22Rv1 (cell line): ENCODE data around the gene OR4F15.
"Not testable (repeated sequence)": the region's sequence is repeated elsewhere in the genome, so short reads cannot be mapped to it uniquely, and the experiment has no call there.

ENCODE experiments used
- H3K27ac ChIP-seq: fragments of 450-650 bp; 2 replicates; pipeline ENCODE4 v1.5.1; 2017
- ZFX ChIP-seq: fragments of 450-650 bp; IDR thresholded peaks from 2 replicates; pipeline ENCODE4 v1.6.1; 2017; ENCODE audit warnings: antibody characterized with exemption, borderline replicate concordance
- TF ChIP-seq, protein P1 (sequence below): fragments of 450-650 bp; IDR thresholded peaks from 2 replicates; pipeline ENCODE4 v1.5.1; 2017; ENCODE audit warnings: mild to moderate bottlenecking

Gene OR4F15

GRCh38 chr15:101811902-101812301 lies at the start of gene OR4F15:
Gene OR4F15 (plus strand): TSS chr15:101812202. CDS start chr15:101818187, 5,985 bp downstream.
- no peak within 1 kb of the TSS for H3K27ac ChIP-seq
- TF ChIP-seq ZFX, result no peak
- TF ChIP-seq, protein P1, sequence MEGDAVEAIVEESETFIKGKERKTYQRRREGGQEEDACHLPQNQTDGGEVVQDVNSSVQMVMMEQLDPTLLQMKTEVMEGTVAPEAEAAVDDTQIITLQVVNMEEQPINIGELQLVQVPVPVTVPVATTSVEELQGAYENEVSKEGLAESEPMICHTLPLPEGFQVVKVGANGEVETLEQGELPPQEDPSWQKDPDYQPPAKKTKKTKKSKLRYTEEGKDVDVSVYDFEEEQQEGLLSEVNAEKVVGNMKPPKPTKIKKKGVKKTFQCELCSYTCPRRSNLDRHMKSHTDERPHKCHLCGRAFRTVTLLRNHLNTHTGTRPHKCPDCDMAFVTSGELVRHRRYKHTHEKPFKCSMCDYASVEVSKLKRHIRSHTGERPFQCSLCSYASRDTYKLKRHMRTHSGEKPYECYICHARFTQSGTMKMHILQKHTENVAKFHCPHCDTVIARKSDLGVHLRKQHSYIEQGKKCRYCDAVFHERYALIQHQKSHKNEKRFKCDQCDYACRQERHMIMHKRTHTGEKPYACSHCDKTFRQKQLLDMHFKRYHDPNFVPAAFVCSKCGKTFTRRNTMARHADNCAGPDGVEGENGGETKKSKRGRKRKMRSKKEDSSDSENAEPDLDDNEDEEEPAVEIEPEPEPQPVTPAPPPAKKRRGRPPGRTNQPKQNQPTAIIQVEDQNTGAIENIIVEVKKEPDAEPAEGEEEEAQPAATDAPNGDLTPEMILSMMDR, result no peak

GRCh38 chr15:101764669-101765339 lies 47.2 kb upstream of the OR4F15 start:
- H3K27ac ChIP-seq, result not testable (repeated sequence)

- H3K27ac ChIP-seq, result not testable (repeated sequence)
Measured at GRCh38 chr15:101765340-101765671, 46.7 kb upstream of the OR4F15 start.

DNA sequence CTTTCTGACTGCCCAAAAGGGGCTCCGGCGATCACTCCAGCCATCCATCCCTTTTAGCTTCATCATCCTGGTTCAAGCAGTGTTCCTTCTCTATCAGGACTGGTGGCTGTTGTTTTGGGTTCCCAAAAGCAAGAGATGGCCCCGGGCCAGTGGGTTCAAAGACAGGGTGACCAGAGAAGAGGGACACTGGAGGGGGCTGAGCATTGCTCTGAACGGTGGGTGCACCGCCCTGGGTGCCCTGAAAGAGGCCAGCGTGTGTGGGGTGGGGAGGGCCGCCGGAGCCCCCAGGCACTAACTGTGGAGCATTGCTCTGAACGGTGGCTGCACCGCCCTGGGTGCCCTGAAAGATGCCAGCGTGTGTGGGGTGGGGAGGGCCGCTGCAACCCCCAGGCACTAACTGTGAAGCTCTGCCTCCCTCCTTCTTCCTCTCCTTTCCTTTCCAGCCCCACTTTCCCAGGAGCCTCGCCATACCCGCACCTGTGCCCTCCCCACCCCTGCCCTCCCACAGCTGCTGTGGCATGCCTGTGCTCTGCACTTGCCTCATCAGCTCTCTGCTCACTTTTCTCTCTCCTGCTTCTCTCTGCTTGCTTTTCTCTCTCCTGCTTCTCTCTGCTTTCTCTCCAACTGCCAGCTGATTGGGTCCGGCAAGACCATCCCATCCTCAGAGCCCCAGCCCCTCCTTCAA lies 46.1 kb upstream of the OR4F15 start:
- H3K27ac ChIP-seq, result no peak overlapping the region
- TF ChIP-seq, protein P1, result no peak
- TF ChIP-seq ZFX, result no peak

- not testable (repeated sequence) for H3K27ac ChIP-seq
- TF ChIP-seq, protein P1, result peak; percentile 42
Measured at GRCh38 chr15:101767083-101767640, 44.8 kb upstream of the OR4F15 start.

DNA sequence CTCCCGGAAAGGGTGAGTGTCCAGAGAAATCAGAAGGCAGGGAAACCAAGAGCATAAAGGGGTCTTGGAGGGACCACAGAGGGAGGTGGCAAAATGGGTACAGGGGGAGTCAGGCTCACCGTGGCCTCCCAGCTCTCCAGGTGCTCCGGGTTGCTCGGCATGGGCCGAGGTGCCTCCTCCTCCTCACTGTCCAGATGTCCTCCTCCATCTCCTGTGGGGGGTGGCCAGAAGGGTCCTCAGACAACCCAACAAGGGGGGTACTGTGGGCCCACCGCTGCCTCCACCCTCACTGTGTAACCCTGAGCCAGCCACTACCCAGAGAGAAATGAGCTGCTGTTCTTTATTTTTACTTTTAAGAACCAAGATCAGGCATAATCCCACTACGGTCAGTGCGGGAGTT lies 39.1 kb upstream of the OR4F15 start:
- TF ChIP-seq ZFX, result no peak
- TF ChIP-seq, protein P1, result no peak
- no peak overlapping the region for H3K27ac ChIP-seq

- TF ChIP-seq, protein P1, result peak; percentile 24; the same call in 1 of the 2 replicates
- TF ChIP-seq ZFX, result no peak
- H3K27ac ChIP-seq, result no peak overlapping the region
Measured at GRCh38 chr15:101773496-101774100, 38.4 kb upstream of the OR4F15 start.

- no peak overlapping the region for H3K27ac ChIP-seq
- TF ChIP-seq, protein P1, result no peak
- TF ChIP-seq ZFX, result no peak
Measured at GRCh38 chr15:101775136-101775535, 36.9 kb upstream of the OR4F15 start.

GRCh38 chr15:101778576-101778975 lies 33.4 kb upstream of the OR4F15 start:
- not testable (repeated sequence) for H3K27ac ChIP-seq

DNA sequence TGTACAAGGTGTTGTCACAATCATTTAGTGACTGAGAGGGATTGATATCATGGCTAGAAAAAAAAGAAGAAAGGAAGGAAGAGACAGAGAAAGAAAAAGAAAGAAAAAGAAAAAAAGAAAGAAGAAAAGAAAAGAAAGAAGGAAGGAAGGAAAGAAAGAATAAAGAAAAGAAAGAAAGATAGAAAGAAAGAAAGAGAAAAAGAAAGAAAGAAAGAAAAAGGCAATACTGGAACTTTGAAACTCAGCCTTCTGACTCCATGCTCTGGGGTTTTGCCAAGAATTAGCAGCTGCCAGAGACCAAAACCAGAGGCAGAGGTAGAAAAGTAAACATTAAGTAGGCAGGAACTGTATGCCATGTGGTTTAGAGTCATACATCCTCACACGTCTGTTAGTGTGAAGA lies 31.8 kb upstream of the OR4F15 start:
- not testable (repeated sequence) for H3K27ac ChIP-seq
